Islet of Langerhans (tissue), 1 donor: Measurements from ENCODE around the gene PTX4.

Source experiments
- FAIRE-seq: peaks from one replicate; lab custom pipeline; 2011; peaks lifted over from hg19 to GRCh38; lab: Jason Lieb, UNC

The PTX4 gene

DNA sequence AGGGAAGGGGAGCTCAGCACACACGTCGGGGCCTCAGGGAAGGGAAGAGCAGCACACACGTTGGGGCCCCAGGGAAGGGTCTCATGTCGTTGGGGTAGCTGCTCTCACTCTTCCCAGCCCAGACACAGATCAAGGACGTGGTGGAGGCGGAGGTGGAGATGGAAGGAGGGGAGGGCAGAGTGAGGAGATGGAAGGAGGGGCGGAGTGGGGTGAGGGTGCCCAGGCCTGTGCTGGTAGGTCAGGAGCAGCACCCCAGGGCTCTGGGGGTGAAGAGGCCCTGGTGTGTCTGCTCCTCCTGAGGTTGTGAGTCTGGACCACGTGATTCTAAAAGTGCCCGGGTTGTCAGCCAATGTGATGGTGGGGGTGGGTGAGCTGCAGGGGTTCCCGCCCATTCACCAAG lies 28.8 kb downstream of the PTX4 start:
- FAIRE-seq: no peak

DNA sequence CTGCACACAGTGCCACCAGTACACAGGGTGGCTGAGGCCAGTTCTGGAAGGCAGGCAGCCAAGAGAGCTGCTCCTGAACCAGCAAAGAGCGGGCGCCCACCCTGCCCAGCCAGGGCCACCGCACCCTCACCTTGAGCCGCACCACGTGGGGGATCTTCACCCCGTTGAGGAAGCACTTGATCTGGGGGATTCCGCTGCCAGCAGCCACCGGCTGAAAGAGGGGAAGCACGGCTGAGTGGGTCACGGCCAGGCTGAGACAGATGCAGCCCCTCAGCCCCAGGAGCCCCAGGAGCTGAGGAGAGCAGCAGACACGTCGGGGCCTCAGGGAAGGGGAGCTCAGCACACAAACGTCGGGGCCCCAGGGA lies 29.8 kb downstream of the PTX4 start:
- no peak for FAIRE-seq

- no peak for FAIRE-seq
Observed at GRCh38 chr16:1458336-1458976, 30.3 kb downstream of the PTX4 start.

DNA sequence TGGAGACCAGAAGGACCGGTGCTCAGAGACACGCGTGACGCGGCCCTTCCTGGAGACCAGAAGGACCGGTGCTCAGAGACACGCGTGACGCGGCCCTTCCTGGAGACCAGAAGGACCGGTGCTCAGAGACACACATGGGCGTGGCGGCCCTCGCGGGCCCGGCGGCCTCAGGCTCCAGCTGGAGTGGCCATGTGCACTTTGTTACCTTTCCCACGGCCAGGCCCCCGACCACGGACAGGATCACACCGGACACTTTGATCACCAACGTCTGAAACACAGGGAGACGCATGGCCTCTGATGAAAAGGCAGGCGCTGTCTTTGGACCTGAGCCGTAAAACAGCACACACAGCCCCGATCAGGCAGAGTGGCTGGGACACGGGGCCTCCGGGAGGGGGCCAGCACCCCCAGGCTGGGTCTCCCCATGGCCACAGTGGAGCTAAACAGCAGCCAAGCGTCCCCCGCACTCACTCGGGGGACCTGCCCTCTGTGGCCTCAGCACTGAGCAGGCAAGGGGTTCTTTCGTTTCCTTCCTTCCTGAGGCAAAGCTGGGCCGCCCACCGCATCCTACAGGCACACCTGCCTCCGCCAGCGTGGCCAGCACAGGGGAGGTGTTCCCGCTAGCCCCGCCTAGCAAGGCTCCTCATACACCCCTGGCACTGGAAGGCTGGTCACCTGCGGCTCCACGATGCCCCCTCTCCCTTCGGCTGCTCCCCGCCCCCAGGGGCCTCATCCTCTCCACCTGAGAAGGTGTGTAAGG lies 31.1 kb downstream of the PTX4 start:
- no peak for FAIRE-seq

GRCh38 chr16:1456951-1457350 lies 31.8 kb downstream of the PTX4 start:
- FAIRE-seq: no peak

DNA sequence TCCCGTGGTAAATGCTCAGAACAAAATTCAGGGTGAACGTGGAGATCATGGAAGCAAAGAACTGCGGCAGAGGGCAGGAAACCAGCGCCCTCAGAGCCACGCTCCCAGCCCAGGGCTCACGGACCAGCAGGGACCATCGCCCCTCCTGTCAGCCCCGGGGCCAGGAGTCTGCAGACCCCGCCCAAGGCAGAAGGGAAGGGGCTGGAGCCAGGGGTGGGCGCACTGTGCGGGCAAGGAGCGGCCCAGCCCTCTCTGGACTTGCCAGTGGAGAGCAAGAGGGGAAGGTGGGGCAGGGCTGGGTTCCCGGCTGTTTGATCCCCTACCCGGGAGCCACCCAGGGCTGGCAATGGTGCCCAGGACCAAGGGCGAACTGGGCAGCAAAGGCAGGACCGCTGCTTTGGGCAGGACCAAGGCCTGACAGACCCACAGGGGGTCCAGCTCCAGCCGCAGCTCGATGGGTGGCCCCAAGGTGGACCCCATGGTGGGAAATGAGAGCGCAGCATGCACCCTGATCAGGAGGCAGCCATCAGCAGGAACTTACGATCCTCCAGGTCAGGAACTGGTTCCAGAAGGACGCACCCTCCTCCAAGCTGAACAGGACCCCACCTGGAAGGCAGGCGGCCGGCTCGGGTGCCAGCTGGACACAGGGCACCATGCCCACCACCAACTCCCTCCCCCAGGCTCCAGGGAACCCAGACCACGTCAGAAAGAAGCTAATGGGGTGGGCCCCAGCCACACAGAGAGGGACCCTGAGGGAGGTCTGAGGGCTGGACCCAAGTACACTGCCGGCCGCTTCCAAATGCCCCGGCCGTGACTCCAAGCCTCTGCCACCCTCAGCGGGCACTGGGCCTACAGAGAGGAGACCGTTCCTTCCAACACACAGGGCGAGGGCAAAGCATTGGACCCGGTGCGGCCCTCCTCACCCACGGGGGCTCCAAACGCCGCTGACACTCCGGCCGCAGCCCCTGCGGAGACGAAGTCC lies 33.3 kb downstream of the PTX4 start:
- no peak for FAIRE-seq

GRCh38 chr16:1454561-1454960 lies 34.2 kb downstream of the PTX4 start:
- FAIRE-seq: no peak

DNA sequence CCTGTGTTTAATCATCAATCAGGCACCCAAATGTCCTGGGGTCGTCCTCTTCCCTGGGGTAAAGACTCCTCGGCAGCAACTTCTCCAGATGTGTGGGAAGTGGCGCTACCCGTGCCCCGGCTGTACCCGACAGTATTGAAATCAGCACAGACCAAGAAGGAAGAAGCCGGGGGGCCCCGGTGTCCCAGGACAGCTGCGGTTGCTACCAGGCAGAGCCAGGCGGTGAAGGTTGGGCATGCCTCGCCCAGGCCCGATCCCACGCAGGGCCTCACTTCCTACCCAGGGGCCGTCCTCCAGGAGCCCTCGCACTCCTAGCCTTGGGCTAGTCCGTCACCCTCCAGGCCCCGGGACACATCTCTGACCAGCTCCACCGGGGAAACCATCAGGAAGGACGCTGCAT lies 35.4 kb downstream of the PTX4 start:
- FAIRE-seq: no peak

- FAIRE-seq: no peak
Observed at GRCh38 chr16:1452530-1452929, 36.2 kb downstream of the PTX4 start.

DNA sequence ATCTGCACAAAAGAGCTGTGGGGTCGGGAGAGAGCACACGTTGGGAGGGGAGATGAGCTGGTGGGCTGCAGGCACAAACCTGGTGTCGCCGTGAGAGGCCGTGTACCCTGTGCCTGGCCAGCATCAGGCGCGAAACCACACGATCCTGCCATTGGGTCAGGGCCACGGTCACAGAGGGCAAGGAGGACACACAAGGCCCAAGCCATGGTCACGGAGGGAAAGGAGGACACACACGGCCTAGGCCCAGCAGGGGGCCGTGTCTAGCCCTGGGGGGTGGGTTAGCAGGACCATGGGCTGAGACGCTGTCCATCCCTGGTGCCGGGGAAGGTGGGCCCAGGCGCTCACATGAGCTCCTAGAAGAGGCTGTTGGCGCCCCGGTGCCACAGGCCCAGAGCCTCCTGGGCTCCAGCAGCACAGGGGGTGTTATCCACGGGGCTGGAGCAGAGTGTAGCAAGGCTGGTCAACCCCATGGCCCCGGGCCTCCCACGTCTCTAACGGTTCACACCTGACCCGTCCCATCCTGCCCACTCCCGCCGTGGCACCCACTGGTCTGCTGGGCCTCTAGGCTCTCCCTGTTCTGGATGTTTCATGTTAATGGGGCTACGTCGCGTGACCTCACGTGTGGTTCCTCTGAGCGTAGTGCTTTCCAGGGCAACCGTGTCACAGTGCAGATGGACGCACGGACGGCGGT lies 36.9 kb downstream of the PTX4 start:
- FAIRE-seq: no peak

DNA sequence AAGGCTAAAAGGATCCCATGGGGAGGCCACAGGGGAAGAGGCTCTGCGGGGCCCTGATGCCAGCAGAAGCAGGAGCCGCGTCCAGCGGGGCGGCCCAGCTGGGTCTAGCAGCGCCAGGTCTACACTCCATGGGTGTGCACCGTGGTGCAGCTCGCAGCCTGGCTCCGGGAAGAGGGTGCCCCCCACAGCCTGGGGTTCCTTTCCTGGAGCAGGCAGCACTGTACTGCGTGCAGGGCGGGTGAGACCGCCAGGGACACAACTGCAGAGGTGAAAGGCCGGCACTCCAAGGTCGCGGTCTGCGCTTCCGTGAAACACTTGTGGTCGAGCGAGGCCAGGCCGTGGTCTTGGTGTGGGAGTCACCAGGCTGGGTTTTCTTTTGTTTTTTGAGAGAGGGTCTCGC lies 37.9 kb downstream of the PTX4 start:
- no peak for FAIRE-seq

- FAIRE-seq: no peak
Observed at GRCh38 chr16:1450218-1450617, 38.5 kb downstream of the PTX4 start.

DNA sequence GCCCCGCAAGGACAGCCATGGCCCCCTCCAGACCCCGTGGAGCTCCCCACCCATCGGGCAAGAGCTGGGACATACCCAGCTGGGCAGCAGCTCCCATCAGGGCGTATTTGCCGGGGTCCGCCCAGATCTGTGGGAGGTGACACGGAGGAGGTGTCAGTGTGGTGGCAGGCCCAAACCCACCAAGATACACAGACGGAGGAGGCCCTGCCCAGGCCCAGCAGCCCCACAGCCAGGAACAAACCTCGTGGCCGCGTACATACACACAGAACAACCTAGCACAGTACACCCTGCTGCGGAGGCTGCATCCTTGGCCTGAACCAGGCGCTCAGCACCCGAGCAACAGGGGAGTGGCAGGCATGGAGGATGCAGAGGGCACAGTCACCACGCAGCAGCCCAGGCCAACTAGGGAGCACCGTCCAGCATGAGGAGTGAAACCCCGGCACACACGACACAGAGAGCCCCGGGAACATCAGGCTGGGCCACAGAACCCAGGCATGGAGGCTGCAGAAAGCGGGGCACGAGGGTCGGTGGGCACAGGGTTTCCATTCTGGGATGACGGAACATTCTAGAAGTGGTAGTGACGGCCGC lies 39.4 kb downstream of the PTX4 start:
- no peak for FAIRE-seq

- no peak for FAIRE-seq
Observed at GRCh38 chr16:1448536-1449116, 40.1 kb downstream of the PTX4 start.

DNA sequence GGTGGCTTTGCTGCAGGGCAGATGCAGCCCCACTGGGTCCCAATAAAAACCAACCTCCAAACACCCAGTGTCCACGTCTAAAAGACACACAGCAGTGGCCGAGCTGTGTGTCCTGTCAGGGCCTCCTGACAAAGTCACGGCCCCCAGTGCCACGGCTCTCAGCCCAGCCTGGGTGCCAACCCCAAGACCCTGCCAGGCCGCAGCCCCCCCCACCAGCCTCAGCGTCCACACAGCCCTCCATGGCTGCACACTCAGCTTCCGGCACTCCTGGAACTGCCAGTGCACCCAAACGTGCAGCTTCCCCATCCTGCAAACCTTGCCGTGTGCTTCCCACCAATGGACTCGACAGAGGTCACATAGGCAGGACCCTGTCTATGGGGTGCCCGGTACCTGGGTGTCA lies 40.8 kb downstream of the PTX4 start:
- no peak for FAIRE-seq

GRCh38 chr16:1446296-1447080 lies 42.3 kb downstream of the PTX4 start:
- FAIRE-seq: no peak

- FAIRE-seq: no peak
Observed at GRCh38 chr16:1445518-1446203, 43.1 kb downstream of the PTX4 start.

DNA sequence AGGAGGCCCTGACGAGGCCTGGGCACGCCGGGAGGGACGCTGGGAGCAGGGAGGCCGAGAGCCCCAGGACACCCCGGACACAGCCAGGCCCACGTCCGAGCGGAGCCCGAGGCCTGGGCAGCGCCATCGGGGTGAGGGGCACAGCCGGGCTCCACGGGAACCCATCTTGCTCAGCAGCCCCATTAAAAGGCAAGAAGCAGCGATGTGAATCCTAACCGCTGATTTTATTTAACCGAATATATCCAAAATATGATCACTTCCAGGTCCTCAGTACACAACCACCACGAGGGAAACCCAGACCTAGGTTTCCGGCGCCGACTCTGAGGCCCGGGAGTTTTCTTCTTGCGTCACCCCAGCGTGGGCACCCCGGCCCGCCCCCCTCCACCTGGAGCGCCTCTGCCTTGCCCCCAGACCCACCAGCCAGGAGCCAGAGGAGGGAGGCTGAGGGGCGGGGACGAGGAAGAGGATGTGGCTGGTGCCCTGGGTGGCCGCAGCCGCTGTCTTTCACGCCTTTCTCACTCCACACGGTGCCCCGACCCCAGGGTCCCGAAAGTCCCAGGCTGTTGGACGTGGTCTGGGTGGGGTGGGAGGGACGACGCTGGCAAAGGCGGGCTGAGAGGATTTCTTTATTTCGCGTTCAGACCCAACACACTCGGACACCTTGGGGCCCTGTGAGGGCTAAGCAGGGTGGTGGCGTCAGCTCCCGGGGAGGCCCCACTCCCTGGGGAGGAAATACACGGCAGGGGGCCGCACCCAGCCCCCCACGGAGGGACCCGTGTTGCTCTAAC lies 43.8 kb downstream of the PTX4 start:
- FAIRE-seq: no peak

- FAIRE-seq: no peak
Observed at GRCh38 chr16:1443980-1444729, 44.6 kb downstream of the PTX4 start, which contains the start of gene CCDC154. Gene CCDC154 (minus strand): TSS chr16:1444556. CDS start chr16:1444322, 234 bp downstream.
